ENCODE measurements around the gene UTS2B. TPM values are rescaled to one million over a fixed set of nuclear protein-coding genes. Genes with fewer than 3 reads are reported as not detected.

The UTS2B gene
- total RNA-seq, 2 donors from 2014 or later, result 0.81 TPM; not detected in 1

DNA sequence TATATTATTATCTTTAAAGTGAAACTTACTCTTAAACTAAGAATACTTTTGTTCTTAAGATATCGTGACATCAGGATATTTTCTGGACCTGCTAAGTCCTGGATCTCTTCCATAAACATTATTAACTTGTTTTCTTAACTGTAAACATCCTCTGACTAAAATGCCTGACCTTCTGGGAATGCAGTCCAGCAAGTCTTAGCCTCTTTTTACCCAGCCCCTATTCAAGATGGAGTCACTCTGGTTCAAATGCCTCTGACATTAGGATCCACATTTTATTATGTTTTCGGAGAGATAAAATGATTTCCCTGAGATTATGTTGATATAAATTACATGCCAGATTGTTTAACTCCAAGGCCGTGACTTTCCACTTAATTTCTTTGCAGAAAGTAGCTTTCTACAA is 93.7 kb downstream of the UTS2B start:
- Histone ChIP-seq H3K27ac (no peak overlapping the region), H3K36me3 (no peaks in the 10 kb centered on the region), H3K27me3 (replicated peaks; ENCODE audit: insufficient read depth) (no peaks in the 10 kb centered on the region), H3K4me3 (peak overlapping the region; percentile 20), H3K4me1 (ENCODE audit: control insufficient read depth in 1 of 2, low read depth in 2 of 2) (peaks cover 0 to 5% of the 10 kb centered on the region in 2 donors), H3K9me3 (no peaks in the 10 kb centered on the region)
- DNase-seq (ENCODE audit: low spot score) (no peak), ATAC-seq (ENCODE audit: insufficient number of reproducible peaks, low FRiP score, low read depth) (no peak)
- TF ChIP-seq, protein P1, sequence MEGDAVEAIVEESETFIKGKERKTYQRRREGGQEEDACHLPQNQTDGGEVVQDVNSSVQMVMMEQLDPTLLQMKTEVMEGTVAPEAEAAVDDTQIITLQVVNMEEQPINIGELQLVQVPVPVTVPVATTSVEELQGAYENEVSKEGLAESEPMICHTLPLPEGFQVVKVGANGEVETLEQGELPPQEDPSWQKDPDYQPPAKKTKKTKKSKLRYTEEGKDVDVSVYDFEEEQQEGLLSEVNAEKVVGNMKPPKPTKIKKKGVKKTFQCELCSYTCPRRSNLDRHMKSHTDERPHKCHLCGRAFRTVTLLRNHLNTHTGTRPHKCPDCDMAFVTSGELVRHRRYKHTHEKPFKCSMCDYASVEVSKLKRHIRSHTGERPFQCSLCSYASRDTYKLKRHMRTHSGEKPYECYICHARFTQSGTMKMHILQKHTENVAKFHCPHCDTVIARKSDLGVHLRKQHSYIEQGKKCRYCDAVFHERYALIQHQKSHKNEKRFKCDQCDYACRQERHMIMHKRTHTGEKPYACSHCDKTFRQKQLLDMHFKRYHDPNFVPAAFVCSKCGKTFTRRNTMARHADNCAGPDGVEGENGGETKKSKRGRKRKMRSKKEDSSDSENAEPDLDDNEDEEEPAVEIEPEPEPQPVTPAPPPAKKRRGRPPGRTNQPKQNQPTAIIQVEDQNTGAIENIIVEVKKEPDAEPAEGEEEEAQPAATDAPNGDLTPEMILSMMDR (IDR thresholded peaks at IDR 0.05), result no peak

DNA sequence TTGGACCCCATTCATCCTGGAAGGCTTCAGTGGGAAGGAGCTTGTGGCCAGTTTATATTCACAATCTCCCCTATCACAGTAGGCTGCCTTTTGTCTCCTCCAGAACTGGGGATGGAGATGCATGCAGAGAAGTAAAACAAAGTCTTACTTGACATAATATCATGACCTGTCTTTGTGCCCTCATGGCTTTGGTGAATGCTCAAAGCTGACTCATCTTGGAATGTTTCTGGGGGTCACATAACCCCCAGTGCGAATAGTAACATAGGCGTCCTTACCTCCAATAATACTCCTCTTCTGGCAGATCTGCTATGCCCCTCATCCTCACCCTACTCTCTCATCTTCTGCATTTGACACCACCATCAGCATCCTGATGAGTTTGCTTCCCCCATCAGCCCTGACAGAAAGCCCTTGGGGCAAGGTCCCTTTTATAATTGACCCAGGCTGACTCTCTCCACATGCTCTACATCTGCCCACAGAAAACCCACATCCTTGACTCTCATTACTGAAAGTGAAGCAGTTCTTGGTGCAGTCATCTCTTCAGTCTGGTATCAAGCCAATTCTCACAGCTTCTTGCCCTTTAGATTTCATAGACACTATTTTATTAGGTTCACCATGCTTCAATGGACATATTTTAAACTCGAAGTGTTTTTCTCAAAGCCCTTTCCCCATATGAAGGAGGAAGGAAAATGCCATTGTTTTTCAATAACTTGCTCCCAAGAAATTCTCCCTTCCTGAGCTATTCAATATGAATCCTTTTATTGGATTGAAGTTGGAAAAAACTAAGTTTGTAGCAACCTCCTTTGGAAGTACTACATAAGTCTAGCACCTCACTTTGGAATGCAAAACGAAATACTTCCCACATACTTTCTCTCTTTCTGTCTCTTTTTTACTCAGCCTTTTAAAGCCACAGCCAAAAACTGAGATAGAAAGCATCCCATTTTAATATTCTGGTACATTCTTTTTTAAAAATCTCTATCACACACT is 94.7 kb downstream of the UTS2B start:
- no peak for DNase-seq (ENCODE audit: low spot score)
- Histone ChIP-seq H3K4me3 (peak overlapping the region; percentile 20), H3K4me1 (ENCODE audit: control insufficient read depth in 1 of 2, low read depth in 2 of 2) (peaks cover 0 to 5% of the 10 kb centered on the region in 2 donors), H3K9me3 (no peaks in the 10 kb centered on the region), H3K27me3 (replicated peaks; ENCODE audit: insufficient read depth) (no peaks in the 10 kb centered on the region), H3K27ac (no peak overlapping the region), H3K36me3 (no peaks in the 10 kb centered on the region)
- no peak for ATAC-seq (ENCODE audit: insufficient number of reproducible peaks, low FRiP score, low read depth)
- TF ChIP-seq, protein P1 (IDR thresholded peaks at IDR 0.05), result no peak

DNA sequence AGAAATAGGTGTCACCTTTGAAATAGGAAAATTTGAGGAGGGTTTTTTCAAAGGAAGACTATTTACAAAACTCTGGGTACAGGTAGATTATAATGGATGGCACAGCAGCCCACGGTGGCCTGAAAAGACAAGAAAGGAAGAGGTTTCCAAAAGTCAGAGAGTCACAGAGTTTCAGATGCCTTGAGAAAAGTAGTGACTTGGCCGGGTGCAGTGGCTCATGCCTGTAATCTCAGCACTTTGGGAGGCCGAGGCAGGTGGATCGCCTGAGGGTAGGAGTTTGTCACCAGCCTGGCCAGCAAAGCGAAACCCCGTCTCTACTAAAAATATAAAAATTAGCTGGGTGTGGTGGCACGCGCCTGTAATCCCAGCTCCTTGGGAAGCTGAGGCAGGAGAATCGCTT is 96.1 kb downstream of the UTS2B start:
- DNase-seq (ENCODE audit: low spot score), result no peak
- Histone ChIP-seq H3K4me3 (no peak overlapping the region), H3K4me1 (ENCODE audit: control insufficient read depth in 1 of 2, low read depth in 2 of 2) (peaks cover 0 to 5% of the 10 kb centered on the region in 2 donors), H3K27ac (no peak overlapping the region), H3K9me3 (no peaks in the 10 kb centered on the region), H3K27me3 (replicated peaks; ENCODE audit: insufficient read depth) (no peaks in the 10 kb centered on the region), H3K36me3 (no peaks in the 10 kb centered on the region)
- ATAC-seq (ENCODE audit: insufficient number of reproducible peaks, low FRiP score, low read depth), result no peak
- TF ChIP-seq, protein P1 (IDR thresholded peaks at IDR 0.05), result no peak

DNA sequence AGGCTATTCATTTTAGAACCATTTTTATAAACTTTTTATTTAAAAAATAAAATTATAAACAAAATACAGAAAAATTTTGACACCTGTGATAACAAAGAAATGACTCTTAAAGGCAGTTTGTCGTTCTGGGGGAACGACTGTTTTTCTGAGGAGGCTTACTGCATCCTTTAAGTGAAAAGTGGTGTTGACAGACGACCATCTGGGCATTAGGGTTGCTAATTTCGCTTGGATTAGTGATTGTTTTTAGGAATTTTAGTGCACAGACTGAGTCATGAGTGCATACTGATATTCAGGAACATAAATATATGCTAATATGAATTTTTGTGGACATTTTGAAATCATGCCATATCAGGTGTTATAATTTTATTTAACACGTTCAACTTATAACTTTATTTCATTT is 102.8 kb downstream of the UTS2B start:
- H3K4me3 ChIP-seq, result no peak overlapping the region
- DNase-seq (ENCODE audit: low spot score) (no peak), ATAC-seq (ENCODE audit: insufficient number of reproducible peaks, low FRiP score, low read depth) (no peak)
- no peak overlapping the region for H3K27ac ChIP-seq
- H3K9me3 ChIP-seq, result no peaks in the 10 kb centered on the region
- no peaks in the 10 kb centered on the region for H3K27me3 ChIP-seq (replicated peaks; ENCODE audit: insufficient read depth)
- H3K4me1 ChIP-seq (ENCODE audit: control insufficient read depth in 1 of 2, low read depth in 2 of 2), result no peaks in the 10 kb centered on the region
- H3K36me3 ChIP-seq, result no peaks in the 10 kb centered on the region
- TF ChIP-seq, protein P1 (IDR thresholded peaks at IDR 0.05), result no peak

DNA sequence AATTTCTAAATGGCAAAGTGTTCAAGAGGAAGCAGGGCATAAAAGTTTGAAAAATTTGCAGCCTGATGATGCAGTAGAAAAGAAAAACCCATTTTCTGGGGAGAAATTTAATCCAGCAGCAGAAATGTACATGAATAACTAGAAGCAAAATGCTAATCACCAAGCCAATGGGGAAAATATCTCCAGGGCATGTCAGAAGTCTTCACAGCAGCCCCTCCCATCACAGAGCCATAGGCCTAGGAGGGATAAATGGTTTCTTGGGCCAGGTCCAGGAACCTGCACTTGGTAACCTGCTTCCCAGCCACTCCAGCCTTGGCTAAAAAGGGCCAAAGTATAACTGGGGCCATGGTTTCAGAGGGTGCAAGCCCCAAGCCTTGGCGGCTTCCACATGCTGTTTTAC is 108.7 kb downstream of the UTS2B start:
- TF ChIP-seq, protein P1 (IDR thresholded peaks at IDR 0.05), result no peak
- no peaks in the 10 kb centered on the region for H3K9me3 ChIP-seq
- H3K36me3 ChIP-seq, result no peaks in the 10 kb centered on the region

More for the DNA sequence above, 108.7 kb downstream of the UTS2B start:
- Histone ChIP-seq H3K4me3 (no peak overlapping the region), H3K27ac (no peak overlapping the region), H3K27me3 (replicated peaks; ENCODE audit: insufficient read depth) (no peaks in the 10 kb centered on the region), H3K4me1 (ENCODE audit: control insufficient read depth in 1 of 2, low read depth in 2 of 2) (no peaks in the 10 kb centered on the region)
- ATAC-seq (ENCODE audit: insufficient number of reproducible peaks, low FRiP score, low read depth), result no peak
- no peak for DNase-seq (ENCODE audit: low spot score)
